HEK293 (cell line): Measurements from ENCODE around the gene NFIX.

Experiments
- CTCF ChIA-PET: fragments of 350-600 bp; formaldehyde crosslinking; extraction: SDS; loops from one replicate; lab custom pipeline; 2021; ENCODE audit warnings: antibody characterized with exemption; lab: Yijun Ruan, JAX
- POLR2A ChIA-PET: fragments of 300-600 bp; formaldehyde crosslinking; extraction: SDS; loops from one replicate; lab custom pipeline; 2020; ENCODE audit warnings: antibody characterized with exemption, inconsistent platforms; lab: Yijun Ruan, JAX
- H3K27ac ChIP-seq: fragments of 200-500 bp; sonication (Bioruptor generic); 2 replicates; pipeline ENCODE4 v1.5.1; 2014; ENCODE audit warnings: low read depth, low read length, control low read depth, inconsistent platforms; ENCODE audit errors: extremely low read depth
- H3K36me3 ChIP-seq, 2 experiments: fragments of 200-500 bp in 1 of 2; sonication (Bioruptor generic) in 1 of 2; 1 replicate in 1 of 2; 2 replicates in 1 of 2; pipeline ENCODE4 v1.5.1; 2014 to 2017; ENCODE audit warnings: inconsistent platforms in 2 of 2, low read length in 2 of 2; ENCODE audit not compliant: control insufficient read depth in 2 of 2, insufficient read depth in 1 of 2
- H3K4me1 ChIP-seq: fragments of 200-500 bp; sonication (Bioruptor generic); 2 replicates; pipeline ENCODE4 v1.5.1; 2014; ENCODE audit warnings: mild to moderate bottlenecking, low read length, inconsistent platforms; ENCODE audit not compliant: control insufficient read depth, insufficient read depth
- H3K4me3 ChIP-seq: 2 replicates; pipeline ENCODE4 v1.5.1; 2011; ENCODE audit warnings: low read depth, mild to moderate bottlenecking, control low read depth, low read length, moderate library complexity
- H3K9me3 ChIP-seq: fragments of 200-500 bp; sonication (Bioruptor generic); 2 replicates; pipeline ENCODE4 v1.5.1; 2014; ENCODE audit warnings: low read depth, low read length, inconsistent platforms; ENCODE audit not compliant: control insufficient read depth, insufficient read depth
- HOXC10 ChIP-seq: sonication (generic); formaldehyde crosslinking; IDR thresholded peaks from 2 replicates; pipeline ENCODE4 v1.8.1; 2023; ENCODE audit warnings: mild to moderate bottlenecking, missing genetic modification reagents
- HOXD13 ChIP-seq: sonication (generic); formaldehyde crosslinking; IDR thresholded peaks from 2 replicates; pipeline ENCODE4 v1.8.0; 2022; ENCODE audit warnings: missing genetic modification reagents, borderline replicate concordance
- KLF17 ChIP-seq: fragments of 450-650 bp; formaldehyde crosslinking; IDR thresholded peaks from 2 replicates; pipeline ENCODE4 v1.5.1; 2016; ENCODE audit warnings: missing biosample characterization, missing genetic modification characterization
- KLF7 ChIP-seq: fragments of 450-650 bp; formaldehyde crosslinking; IDR thresholded peaks from 2 replicates; pipeline ENCODE4 v1.5.1; 2016; ENCODE audit warnings: missing biosample characterization, missing genetic modification characterization, borderline replicate concordance
- KLF9 ChIP-seq: fragments of 450-650 bp; formaldehyde crosslinking; IDR thresholded peaks from 2 replicates; pipeline ENCODE4 v1.5.1; 2016; ENCODE audit warnings: missing biosample characterization, missing genetic modification characterization, low read depth
- MEIS1 ChIP-seq: sonication (generic); formaldehyde crosslinking; IDR thresholded peaks from 2 replicates; pipeline ENCODE4 v1.8.1; 2022; ENCODE audit warnings: missing genetic modification reagents, mild to moderate bottlenecking, borderline replicate concordance
- MYNN ChIP-seq: fragments of 450-650 bp; formaldehyde crosslinking; IDR thresholded peaks from 2 replicates; pipeline ENCODE4 v1.5.1; 2016; ENCODE audit warnings: missing biosample characterization, missing genetic modification characterization, borderline replicate concordance
- YY1 ChIP-seq: fragments of 450-650 bp; formaldehyde crosslinking; IDR thresholded peaks from 2 replicates; pipeline ENCODE4 v1.5.1; 2018; ENCODE audit warnings: missing biosample characterization, missing genetic modification characterization
- ZBTB1 ChIP-seq: fragments of 450-650 bp; formaldehyde crosslinking; IDR thresholded peaks from 2 replicates; pipeline ENCODE4 v1.5.1; 2016; ENCODE audit warnings: missing biosample characterization, missing genetic modification characterization
- ZBTB10 ChIP-seq: fragments of 450-650 bp; formaldehyde crosslinking; IDR thresholded peaks from 2 replicates; pipeline ENCODE4 v1.5.1; 2016; ENCODE audit warnings: missing biosample characterization, missing genetic modification characterization
- ZBTB17 ChIP-seq: fragments of 450-650 bp; formaldehyde crosslinking; IDR thresholded peaks from 2 replicates; pipeline ENCODE4 v1.5.1; 2016; ENCODE audit warnings: missing biosample characterization, missing genetic modification characterization
- ZBTB20 ChIP-seq: fragments of 450-650 bp; formaldehyde crosslinking; IDR thresholded peaks from 2 replicates; pipeline ENCODE4 v1.5.1; 2016; ENCODE audit warnings: missing biosample characterization, missing genetic modification characterization
- ZBTB21 ChIP-seq: fragments of 450-650 bp; formaldehyde crosslinking; IDR thresholded peaks from 2 replicates; pipeline ENCODE4 v1.5.1; 2017; ENCODE audit warnings: missing biosample characterization, missing genetic modification characterization
- ZFP3 ChIP-seq: fragments of 450-650 bp; formaldehyde crosslinking; IDR thresholded peaks from 2 replicates; pipeline ENCODE4 v1.5.1; 2016; ENCODE audit warnings: low read depth, missing biosample characterization, missing genetic modification characterization
- ZNF10 ChIP-seq: fragments of 450-650 bp; formaldehyde crosslinking; IDR thresholded peaks from 2 replicates; pipeline ENCODE4 v1.5.1; 2017; ENCODE audit warnings: missing biosample characterization, missing genetic modification characterization
- ZNF133 ChIP-seq: fragments of 450-650 bp; formaldehyde crosslinking; IDR thresholded peaks from 2 replicates; pipeline ENCODE4 v1.5.1; 2016; ENCODE audit warnings: missing biosample characterization, missing genetic modification characterization
- ZNF146 ChIP-seq: fragments of 450-650 bp; formaldehyde crosslinking; IDR thresholded peaks from 2 replicates; pipeline ENCODE4 v1.5.1; 2016; ENCODE audit warnings: missing biosample characterization, missing genetic modification characterization
- ZNF211 ChIP-seq: fragments of 450-650 bp; formaldehyde crosslinking; IDR thresholded peaks from 2 replicates; pipeline ENCODE4 v1.5.1; 2016; ENCODE audit warnings: low read depth, missing biosample characterization, missing genetic modification characterization
- ZNF26 ChIP-seq: fragments of 450-650 bp; formaldehyde crosslinking; IDR thresholded peaks from 2 replicates; pipeline ENCODE4 v1.5.1; 2016; ENCODE audit warnings: missing biosample characterization, missing genetic modification characterization
- ZNF324 ChIP-seq: fragments of 450-650 bp; formaldehyde crosslinking; IDR thresholded peaks from 2 replicates; pipeline ENCODE4 v1.5.1; 2016; ENCODE audit warnings: missing biosample characterization, missing genetic modification characterization
- ZNF48 ChIP-seq: fragments of 450-650 bp; formaldehyde crosslinking; IDR thresholded peaks from 2 replicates; pipeline ENCODE4 v1.5.1; 2016; ENCODE audit warnings: missing biosample characterization, missing genetic modification characterization
- ZNF530 ChIP-seq: fragments of 450-650 bp; formaldehyde crosslinking; IDR thresholded peaks from 2 replicates; pipeline ENCODE4 v1.5.1; 2016; ENCODE audit warnings: low read depth, missing biosample characterization, missing genetic modification characterization
- ZNF555 ChIP-seq: fragments of 450-650 bp; formaldehyde crosslinking; conservative IDR thresholded peaks from 2 replicates; pipeline ENCODE4 v1.5.1; 2017; ENCODE audit warnings: missing biosample characterization, mild to moderate bottlenecking, missing genetic modification characterization, inconsistent platforms
- ZNF558 ChIP-seq: fragments of 450-650 bp; formaldehyde crosslinking; IDR thresholded peaks from 2 replicates; pipeline ENCODE4 v1.5.1; 2016; ENCODE audit warnings: missing biosample characterization, missing genetic modification characterization
- ZNF629 ChIP-seq: fragments of 450-650 bp; formaldehyde crosslinking; IDR thresholded peaks from 2 replicates; pipeline ENCODE4 v1.5.1; 2017; ENCODE audit warnings: missing biosample characterization, missing genetic modification characterization
- ZNF658 ChIP-seq: fragments of 450-650 bp; formaldehyde crosslinking; IDR thresholded peaks from 2 replicates; pipeline ENCODE4; 2016; ENCODE audit warnings: missing biosample characterization, missing genetic modification characterization
- ZNF747 ChIP-seq: fragments of 450-650 bp; formaldehyde crosslinking; IDR thresholded peaks from 2 replicates; pipeline ENCODE4 v1.5.1; 2016; ENCODE audit warnings: missing biosample characterization, missing genetic modification characterization
- ZSCAN16 ChIP-seq: fragments of 450-650 bp; formaldehyde crosslinking; IDR thresholded peaks from 2 replicates; pipeline ENCODE4 v1.5.1; 2016; ENCODE audit warnings: missing biosample characterization, missing genetic modification characterization
- ZSCAN23 ChIP-seq: fragments of 450-650 bp; formaldehyde crosslinking; IDR thresholded peaks from 2 replicates; pipeline ENCODE4 v1.5.1; 2016; ENCODE audit warnings: missing biosample characterization, missing genetic modification characterization
- ZSCAN4 ChIP-seq: fragments of 450-650 bp; formaldehyde crosslinking; IDR thresholded peaks from 2 replicates; pipeline ENCODE4 v1.5.1; 2017; ENCODE audit warnings: missing biosample characterization, missing genetic modification characterization
- TF ChIP-seq, protein P1 (sequence below): fragments of 450-650 bp; formaldehyde crosslinking; IDR thresholded peaks from 2 replicates; pipeline ENCODE4 v1.5.1; 2016; ENCODE audit warnings: missing biosample characterization, missing genetic modification characterization
- TF ChIP-seq, protein P2 (sequence below): fragments of 450-650 bp; formaldehyde crosslinking; IDR thresholded peaks from 2 replicates; pipeline ENCODE4 v1.5.1; 2017; ENCODE audit warnings: missing biosample characterization, missing genetic modification characterization

Gene NFIX

DNA sequence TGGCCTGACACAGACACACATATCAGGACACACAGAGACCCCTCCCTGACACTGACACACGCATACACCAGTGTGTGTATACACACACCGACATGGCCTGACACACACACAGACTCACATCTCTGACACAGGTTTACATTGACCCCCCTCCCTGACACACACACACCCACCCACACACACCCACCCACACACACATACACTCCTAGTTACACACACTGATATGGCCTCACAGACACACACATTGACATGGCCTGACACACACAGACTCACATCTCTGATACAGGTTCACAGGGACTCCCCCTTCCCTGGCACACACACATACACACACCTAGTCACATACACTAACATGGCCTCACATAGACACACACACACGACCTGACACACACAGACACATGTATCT is 4.4 kb upstream of the NFIX start (continued):
- TF ChIP-seq ZNF26 (no peak), ZNF133 (no peak), ZNF324 (tag by site-specific recombination) (no peak), KLF17 (tag by site-specific recombination) (no peak), ZNF629 (no peak), YY1 (tag by site-specific recombination) (no peak), KLF9 (peak; percentile 59; the same call in 1 of the 2 replicates), ZNF555 (tag by site-specific recombination) (no peak), HOXC10 (CRISPR knock-in tag) (no peak), KLF7 (tag by site-specific recombination) (no peak), ZSCAN16 (no peak), ZNF211 (tag by site-specific recombination) (no peak), ZSCAN23 (tag by site-specific recombination) (no peak), ZNF658 (tag by site-specific recombination) (no peak), HOXD13 (CRISPR knock-in tag) (no peak), ZSCAN4 (peak; percentile 83), ZNF146 (tag by site-specific recombination) (no peak), ZNF558 (no peak)
- TF ChIP-seq, protein P1, sequence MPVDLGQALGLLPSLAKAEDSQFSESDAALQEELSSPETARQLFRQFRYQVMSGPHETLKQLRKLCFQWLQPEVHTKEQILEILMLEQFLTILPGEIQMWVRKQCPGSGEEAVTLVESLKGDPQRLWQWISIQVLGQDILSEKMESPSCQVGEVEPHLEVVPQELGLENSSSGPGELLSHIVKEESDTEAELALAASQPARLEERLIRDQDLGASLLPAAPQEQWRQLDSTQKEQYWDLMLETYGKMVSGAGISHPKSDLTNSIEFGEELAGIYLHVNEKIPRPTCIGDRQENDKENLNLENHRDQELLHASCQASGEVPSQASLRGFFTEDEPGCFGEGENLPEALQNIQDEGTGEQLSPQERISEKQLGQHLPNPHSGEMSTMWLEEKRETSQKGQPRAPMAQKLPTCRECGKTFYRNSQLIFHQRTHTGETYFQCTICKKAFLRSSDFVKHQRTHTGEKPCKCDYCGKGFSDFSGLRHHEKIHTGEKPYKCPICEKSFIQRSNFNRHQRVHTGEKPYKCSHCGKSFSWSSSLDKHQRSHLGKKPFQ, result no peak
- TF ChIP-seq, protein P2, sequence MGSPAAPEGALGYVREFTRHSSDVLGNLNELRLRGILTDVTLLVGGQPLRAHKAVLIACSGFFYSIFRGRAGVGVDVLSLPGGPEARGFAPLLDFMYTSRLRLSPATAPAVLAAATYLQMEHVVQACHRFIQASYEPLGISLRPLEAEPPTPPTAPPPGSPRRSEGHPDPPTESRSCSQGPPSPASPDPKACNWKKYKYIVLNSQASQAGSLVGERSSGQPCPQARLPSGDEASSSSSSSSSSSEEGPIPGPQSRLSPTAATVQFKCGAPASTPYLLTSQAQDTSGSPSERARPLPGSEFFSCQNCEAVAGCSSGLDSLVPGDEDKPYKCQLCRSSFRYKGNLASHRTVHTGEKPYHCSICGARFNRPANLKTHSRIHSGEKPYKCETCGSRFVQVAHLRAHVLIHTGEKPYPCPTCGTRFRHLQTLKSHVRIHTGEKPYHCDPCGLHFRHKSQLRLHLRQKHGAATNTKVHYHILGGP (tag by site-specific recombination), result 0 out of 2 replicates have a peak, but pooled peaks have one; percentile 28

- no peak overlapping the region for H3K27ac ChIP-seq
- no peaks in the 10 kb centered on the region for H3K9me3 ChIP-seq
- H3K36me3 ChIP-seq, result no peaks in the 10 kb centered on the region
- ChIA-PET CTCF (interaction anchor here (0.5 to 1.3 kb wide), 3 partner anchors 43 to 70 kb away, joined by 3 to 4 read pairs (median 3); no protein-coding TSS in a partner anchor), POLR2A (no interaction called here)
- no peak overlapping the region for H3K4me3 ChIP-seq
- no peaks in the 10 kb centered on the region for H3K4me1 ChIP-seq
- no peak for TF ChIP-seq ZNF530
- no peak for TF ChIP-seq ZBTB1 (tag by site-specific recombination)
- no peak for TF ChIP-seq ZBTB10 (tag by site-specific recombination)
- TF ChIP-seq ZFP3, result no peak
- no peak for TF ChIP-seq KLF9
- TF ChIP-seq ZNF48 (tag by site-specific recombination), result no peak
- no peak for TF ChIP-seq YY1 (tag by site-specific recombination)
- no peak for TF ChIP-seq ZNF747
- TF ChIP-seq ZBTB20, result no peak
- no peak for TF ChIP-seq ZNF10
- no peak for TF ChIP-seq ZBTB21 (tag by site-specific recombination)
- TF ChIP-seq ZBTB17 (tag by site-specific recombination), result no peak
- TF ChIP-seq MEIS1 (CRISPR knock-in tag), result no peak
- TF ChIP-seq MYNN (tag by site-specific recombination), result no peak
Observed at GRCh38 chr19:12991296-12991695, 4.0 kb upstream of the NFIX start.
